GM10266 (cell line): ENCODE results near the gene HOXD3.

Source experiments
- DNase-seq: peaks from one replicate; pipeline ENCODE4 v3.0.0; 2012; ENCODE audit errors: extremely low spot score
- CTCF ChIP-seq: IDR thresholded peaks from 2 replicates; pipeline ENCODE4 v1.5.1; 2012; ENCODE audit warnings: mild to moderate bottlenecking, low read depth; ENCODE audit not compliant: control insufficient read depth, insufficient read depth; ENCODE audit errors: missing control alignments

HOXD3 gene

GRCh38 chr2:176123411-176124109, 33.5 kb upstream of the HOXD3 start:
- TF ChIP-seq CTCF, result no peak
- DNase-seq, result no peak

- no peak for DNase-seq
- no peak for TF ChIP-seq CTCF
These were observed 32.8 kb upstream of the HOXD3 start for GRCh38 chr2:176124110-176124946.

- no peak for DNase-seq
- TF ChIP-seq CTCF, result no peak
These were observed 31.9 kb upstream of the HOXD3 start for GRCh38 chr2:176124947-176125771.

- no peak for TF ChIP-seq CTCF
- no peak for DNase-seq
These were observed 31.4 kb upstream of the HOXD3 start for GRCh38 chr2:176125772-176126054.

GRCh38 chr2:176126929-176127773, 30.0 kb upstream of the HOXD3 start:
- peak; percentile 69 for DNase-seq
- peak; percentile 86 for TF ChIP-seq CTCF

GRCh38 chr2:176127774-176128072, 29.4 kb upstream of the HOXD3 start:
- DNase-seq, result no peak
- TF ChIP-seq CTCF, result no peak
